ENCODE measurements around the gene PMEPA1.

Gene PMEPA1

GRCh38 chr20:57675773-57676172 lies 34.0 kb downstream of the PMEPA1 start:
- no peak for FAIRE-seq

- FAIRE-seq: no peak
These were observed 36.8 kb downstream of the PMEPA1 start for GRCh38 chr20:57672953-57673575.

GRCh38 chr20:57672164-57672563 lies 37.7 kb downstream of the PMEPA1 start:
- no peak for FAIRE-seq

- no peak for FAIRE-seq
These were observed 38.2 kb downstream of the PMEPA1 start for GRCh38 chr20:57671662-57672061.

- FAIRE-seq: no peak
These were observed 38.8 kb downstream of the PMEPA1 start for GRCh38 chr20:57671072-57671391.

GRCh38 chr20:57670288-57671071 lies 39.3 kb downstream of the PMEPA1 start:
- FAIRE-seq: no peak

- no peak for FAIRE-seq
These were observed 40.2 kb downstream of the PMEPA1 start for GRCh38 chr20:57669632-57670031.

- no peak for FAIRE-seq
These were observed 41.7 kb downstream of the PMEPA1 start for GRCh38 chr20:57667924-57668782.

GRCh38 chr20:57667388-57667787 lies 42.4 kb downstream of the PMEPA1 start:
- FAIRE-seq: no peak

- no peak for FAIRE-seq
These were observed 43.0 kb downstream of the PMEPA1 start for GRCh38 chr20:57666834-57667157.

GRCh38 chr20:57666106-57666833 lies 43.5 kb downstream of the PMEPA1 start:
- FAIRE-seq: no peak

- no peak for FAIRE-seq
These were observed 44.2 kb downstream of the PMEPA1 start for GRCh38 chr20:57665589-57665971.

- no peak for FAIRE-seq
These were observed 44.8 kb downstream of the PMEPA1 start for GRCh38 chr20:57664924-57665588.

- no peak for FAIRE-seq
These were observed 45.3 kb downstream of the PMEPA1 start for GRCh38 chr20:57664476-57664875.

GRCh38 chr20:57663681-57664451 lies 45.9 kb downstream of the PMEPA1 start:
- FAIRE-seq: no peak

GRCh38 chr20:57663241-57663640 lies 46.6 kb downstream of the PMEPA1 start:
- FAIRE-seq: no peak

- no peak for FAIRE-seq
These were observed 47.2 kb downstream of the PMEPA1 start for GRCh38 chr20:57662456-57663240.

- no peak for FAIRE-seq
These were observed 47.9 kb downstream of the PMEPA1 start for GRCh38 chr20:57661746-57662455.

GRCh38 chr20:57660922-57661745 lies 48.7 kb downstream of the PMEPA1 start:
- FAIRE-seq: no peak
